Endothelial cell of umbilical vein (primary cell): Measurements from ENCODE around the gene NUDT22. TPM values are rescaled to one million over a fixed set of nuclear protein-coding genes. Genes with fewer than 3 reads are reported as not detected.

Experiments
- BruUV-seq: library from RNA; stranded (reverse); fragments of 400-500 nt; replicated peaks from 2 replicates; lab custom pipeline; 2021; lab: Mats Ljungman, UMichigan
- CTCF ChIA-PET: fragments of 300-600, 350-600 bp; sonication (Branson Sonifier 250); formaldehyde crosslinking; loops from one replicate; lab custom pipeline; 2021; ENCODE audit warnings: antibody characterized with exemption, inconsistent platforms; lab: Charles Lee
- POLR2A ChIA-PET: fragments of 300-600, 350-600 bp; sonication (Branson Sonifier 250); formaldehyde crosslinking; loops from one replicate; lab custom pipeline; 2021; ENCODE audit warnings: antibody characterized with exemption, inconsistent platforms; lab: Charles Lee
- DNase-seq: peaks from one replicate; pipeline ENCODE4 v3.0.0-alpha.2; 2011; ENCODE audit warnings: low read depth, low spot score
- FAIRE-seq: peaks from 2 replicates; lab custom pipeline; 2011; peaks lifted over from hg19 to GRCh38; lab: Jason Lieb, UNC
- H2AFZ ChIP-seq: 2 replicates; pipeline ENCODE4 v1.6.0; 2012; ENCODE audit warnings: low read depth, low read length, control low read depth, inconsistent platforms
- H3K27ac ChIP-seq: 2 replicates; pipeline ENCODE4 v1.5.1; 2011; ENCODE audit warnings: low read depth, mild to moderate bottlenecking, control low read depth, low read length, moderate library complexity; ENCODE audit not compliant: insufficient read depth
- H3K27me3 ChIP-seq, 2 experiments: 2 replicates each; pipeline versions ENCODE4 v1.6.0 to v1.6.1; 2011; ENCODE audit warnings: low read length in 2 of 2, mixed read lengths in 1 of 2; ENCODE audit not compliant: control insufficient read depth in 2 of 2, insufficient read depth in 2 of 2
- H3K36me3 ChIP-seq, 2 experiments: 2 replicates in 1 of 2; 3 replicates in 1 of 2; pipeline ENCODE4 v1.5.1; 2011; ENCODE audit warnings: low read length in 2 of 2, mild to moderate bottlenecking in 1 of 2, moderate library complexity in 1 of 2; ENCODE audit not compliant: control insufficient read depth in 2 of 2, insufficient read depth in 2 of 2; ENCODE audit errors: extremely low read depth in 1 of 2
- H3K4me1 ChIP-seq: 3 replicates; pipeline ENCODE4 v1.5.1; 2011; ENCODE audit warnings: mild to moderate bottlenecking, low read length; ENCODE audit not compliant: control insufficient read depth, insufficient read depth; ENCODE audit errors: extremely low read depth
- H3K4me2 ChIP-seq: 2 replicates; pipeline ENCODE4 v1.6.1; 2011; ENCODE audit warnings: low read length, control low read depth, mixed read lengths; ENCODE audit not compliant: insufficient read depth
- H3K4me3 ChIP-seq, 3 experiments: fragments of 200-600 bp in 1 of 3; sonication (generic), shearing (Covaris generic) in 1 of 3; replicated peaks in 1 of 3; 2 replicates each; pipeline ENCODE4 v1.5.1; 2011 to 2016; ENCODE audit warnings: control low read depth in 3 of 3, low read length in 3 of 3, mild to moderate bottlenecking in 2 of 3, inconsistent platforms in 1 of 3, low read depth in 1 of 3, moderate library complexity in 1 of 3; ENCODE audit not compliant: insufficient read depth in 1 of 3
- H3K79me2 ChIP-seq: 2 replicates; pipeline ENCODE4 v1.6.0; 2012; ENCODE audit warnings: low read length, inconsistent platforms; ENCODE audit not compliant: control insufficient read depth, insufficient read depth
- H3K9ac ChIP-seq: replicated peaks from 2 replicates; pipeline ENCODE3; 2011; ENCODE audit warnings: low read length, control low read depth; ENCODE audit not compliant: insufficient read depth; ENCODE audit errors: extremely low read depth
- H3K9me1 ChIP-seq: replicated peaks from 3 replicates; pipeline ENCODE4 v1.6.0; 2011; ENCODE audit warnings: mild to moderate bottlenecking, low read length; ENCODE audit not compliant: control insufficient read depth, insufficient read depth; ENCODE audit errors: extremely low read depth
- H3K9me3 ChIP-seq: replicated peaks from 2 replicates; pipeline ENCODE4 v1.5.1; 2012; ENCODE audit warnings: low read length, inconsistent platforms; ENCODE audit not compliant: control insufficient read depth, insufficient read depth
- H4K20me1 ChIP-seq: replicated peaks from 2 replicates; pipeline ENCODE3; 2011; ENCODE audit warnings: mild to moderate bottlenecking, low read length; ENCODE audit not compliant: control insufficient read depth, insufficient read depth; ENCODE audit errors: extremely low read depth
- CTCF ChIP-seq, 2 donors: IDR thresholded peaks; 1 replicate in 1 of 2; 2 replicates in 1 of 2; pipeline ENCODE4 v1.5.1; 2011; ENCODE audit warnings: low read length in 2 of 2, mild to moderate bottlenecking in 2 of 2, moderate library complexity in 2 of 2, control low read depth in 1 of 2, inconsistent platforms in 1 of 2, low read depth in 1 of 2; ENCODE audit not compliant: insufficient read depth in 1 of 2; ENCODE audit errors: extremely low read depth in 1 of 2
- EZH2 ChIP-seq: IDR thresholded peaks from 2 replicates; pipeline ENCODE4 v1.6.1; 2012; ENCODE audit warnings: borderline replicate concordance, low read depth, mild to moderate bottlenecking, moderate library complexity, low read length, inconsistent platforms; ENCODE audit not compliant: severe bottlenecking
- FOS ChIP-seq: IDR thresholded peaks from 2 replicates; pipeline ENCODE4 v1.6.1; 2011; ENCODE audit warnings: mild to moderate bottlenecking, low read length, moderate library complexity, borderline replicate concordance; ENCODE audit not compliant: insufficient read depth
- GATA2 ChIP-seq: IDR thresholded peaks from 2 replicates; pipeline ENCODE4 v1.7.0; 2011; ENCODE audit warnings: low read depth, mild to moderate bottlenecking, moderate library complexity, mixed read lengths, low read length; ENCODE audit not compliant: insufficient read length, insufficient read depth
- JUN ChIP-seq: IDR thresholded peaks from 2 replicates; pipeline ENCODE4 v1.6.1; 2011; ENCODE audit warnings: borderline replicate concordance, low read depth; ENCODE audit not compliant: insufficient read length, insufficient read depth
- MAX ChIP-seq: IDR thresholded peaks from 2 replicates; pipeline ENCODE4 v1.6.1; 2011; ENCODE audit not compliant: insufficient read depth, insufficient read length
- MYC ChIP-seq: IDR thresholded peaks from one replicate; pipeline ENCODE4 v1.6.1; 2011; ENCODE audit warnings: mild to moderate bottlenecking, low read depth, low read length
- POLR2A ChIP-seq: IDR thresholded peaks from 2 replicates; pipeline ENCODE4 v1.6.1; 2012; ENCODE audit warnings: low read depth, mild to moderate bottlenecking, control low read depth, low read length
- POLR2AphosphoS5 ChIP-seq: IDR thresholded peaks from 2 replicates; pipeline ENCODE4 v1.6.1; 2012; ENCODE audit warnings: low read depth, mild to moderate bottlenecking, control low read depth, low read length, moderate library complexity; ENCODE audit not compliant: insufficient read depth
- dilution Hi-C: fragments of 300-500 bp; cut with MboI; formaldehyde crosslinking; loops from one replicate; pipeline ENCODE4 v1.15.0; 2019; ENCODE audit warnings: low sequenced_read_pairs; ENCODE audit not compliant: extremely low pct_ligation_motif_present
- intact Hi-C: fragments of 100-400 bp; cut with micrococcal nuclease; formaldehyde crosslinking; loops from one replicate; pipeline ENCODE4 v1.10.0; 2022
- polyA plus RNA-seq, 4 experiments: library from polyadenylated mRNA; depleted of rRNA in 3 of 4; stranded (reverse) in 3 of 4; unstranded in 1 of 4; fragments of >200 nt; gene quantifications; 2 replicates each; pipeline versions ENCODE4 v1.2.1 to v1.2.3, GENCODE V29; 2011 to 2012; ENCODE audit warnings: missing spikeins in 1 of 4
- total RNA-seq: library from RNA; stranded (reverse); gene quantifications from 2 replicates; pipeline ENCODE4 v1.2.3, GENCODE V29; 2021

The NUDT22 gene
- total and polyA plus RNA-seq, 2 donors (not counting 3 experiments of a cell fraction or from before 2014, with no cell fraction given): 37.8 to 54.8 TPM

- H3K4me2 ChIP-seq: no peak overlapping the region
- FAIRE-seq: no peak
- intact Hi-C loops (no loop called here), dilution Hi-C loops (no loop called here)
- TF ChIP-seq POLR2AphosphoS5 (no peak), CTCF (IDR thresholded peaks at IDR 0.05; ENCODE audit: extremely low read depth in 1 of 2, insufficient read depth in 1 of 2, low read depth in 1 of 2, low read length in 2 of 2) (no peak), MAX (no peak), GATA2 (no peak), FOS (no peak), EZH2 (no peak), MYC (no peak), JUN (no peak), POLR2A (no peak)
- peaks cover 14% of the 10 kb centered on the region for H3K4me1 ChIP-seq
- CTCF ChIA-PET: interaction anchor here (0.6 kb wide), 1 partner anchor 20 kb away, joined by 3 read pairs; no protein-coding TSS in a partner anchor
- POLR2A ChIA-PET: interaction anchor here (0.6 kb wide), 1 partner anchor 345 kb away, joined by 6 read pairs; no protein-coding TSS in a partner anchor
- peaks cover 0 to 2% of the 10 kb centered on the region in 2 experiments for H3K36me3 ChIP-seq
- H3K9ac ChIP-seq: no peak overlapping the region
- H3K9me3 ChIP-seq: no peaks in the 10 kb centered on the region
- no peak for DNase-seq
- no TSS peak for BruUV-seq
- no peaks in the 10 kb centered on the region for H4K20me1 ChIP-seq
- peaks cover 17% of the 10 kb centered on the region for H3K79me2 ChIP-seq
- no peak overlapping the region for H2AFZ ChIP-seq
- no peaks in the 10 kb centered on the region for H3K27me3 ChIP-seq
- H3K4me3 ChIP-seq: no peak overlapping the region
- no peaks in the 10 kb centered on the region for H3K9me1 ChIP-seq
- no peak overlapping the region for H3K27ac ChIP-seq
Observed at GRCh38 chr11:64183890-64184289, 42.2 kb upstream of the NUDT22 start.
